CD4-positive, alpha-beta T cell treated with Interleukin-21 for 1 hour (primary cell): Measurements from ENCODE around the gene MID1IP1.
A peak's percentile ranks its signal among the peaks of the same experiment; 100 is the strongest.

ENCODE experiments used
- DNase-seq: peaks from one replicate; pipeline ENCODE4 v3.0.0-alpha.2; 2020

The MID1IP1 gene

DNA sequence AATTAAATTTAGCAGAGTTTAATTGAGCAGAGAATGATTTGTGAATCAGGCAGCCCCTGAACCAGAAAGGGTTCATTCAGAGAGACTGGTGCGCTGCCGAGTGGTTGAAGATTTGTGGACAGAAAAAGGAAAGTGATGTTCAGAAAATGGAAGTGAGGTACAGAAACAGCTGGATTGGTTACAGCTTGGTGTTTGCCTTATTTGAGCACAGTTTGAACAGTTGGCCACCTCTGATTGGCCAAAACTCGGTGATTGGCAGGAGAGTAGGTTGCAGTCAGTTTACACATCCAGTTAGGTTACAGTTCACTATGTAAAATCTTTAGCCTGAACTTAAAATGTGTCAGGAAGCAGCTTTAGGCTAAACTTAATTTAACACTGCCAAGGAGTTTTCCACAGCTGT, 14.9 kb downstream of the MID1IP1 start:
- peak; percentile 67 for DNase-seq

- DNase-seq, result no peak
These were observed 15.9 kb downstream of the MID1IP1 start for GRCh38 chrX:38817004-38817703.

DNA sequence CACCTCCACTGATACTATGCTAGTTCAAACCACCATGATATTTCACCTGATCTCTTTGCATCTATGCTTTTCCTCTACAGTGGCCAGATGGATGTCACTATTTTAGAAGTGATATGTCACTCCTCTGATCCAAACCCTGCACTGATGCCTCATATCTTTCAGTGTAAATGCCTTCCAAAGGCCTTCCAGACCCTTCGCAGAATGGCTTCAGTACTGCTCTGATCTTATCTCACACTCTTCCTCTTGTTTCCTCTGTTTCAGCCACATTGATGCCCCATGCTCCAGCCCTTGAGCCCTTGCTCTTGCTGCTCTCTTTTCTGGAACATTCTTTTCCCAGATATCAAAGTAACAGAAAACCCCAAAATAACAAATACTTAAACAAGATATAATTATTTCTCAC, 17.9 kb downstream of the MID1IP1 start:
- DNase-seq, result no peak

DNA sequence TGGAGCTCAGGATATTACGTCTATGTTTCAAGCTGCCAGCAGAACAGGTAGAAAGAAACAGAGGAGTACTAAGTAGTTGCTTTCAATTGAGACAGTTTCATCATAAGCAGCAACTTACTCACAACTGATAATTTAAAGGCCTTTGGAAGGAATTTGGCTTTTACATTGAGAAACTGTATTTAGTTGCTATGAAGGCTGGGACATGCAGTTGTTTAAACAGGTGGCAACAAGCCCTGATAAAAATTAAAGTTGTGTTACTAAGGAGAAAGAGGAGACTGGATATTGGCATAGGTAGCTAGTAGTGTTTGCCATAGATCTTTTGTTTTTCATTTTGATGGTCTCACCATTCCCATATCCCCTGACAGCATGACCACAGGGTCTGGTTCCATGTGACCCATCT, 18.4 kb downstream of the MID1IP1 start:
- no peak for DNase-seq

DNA sequence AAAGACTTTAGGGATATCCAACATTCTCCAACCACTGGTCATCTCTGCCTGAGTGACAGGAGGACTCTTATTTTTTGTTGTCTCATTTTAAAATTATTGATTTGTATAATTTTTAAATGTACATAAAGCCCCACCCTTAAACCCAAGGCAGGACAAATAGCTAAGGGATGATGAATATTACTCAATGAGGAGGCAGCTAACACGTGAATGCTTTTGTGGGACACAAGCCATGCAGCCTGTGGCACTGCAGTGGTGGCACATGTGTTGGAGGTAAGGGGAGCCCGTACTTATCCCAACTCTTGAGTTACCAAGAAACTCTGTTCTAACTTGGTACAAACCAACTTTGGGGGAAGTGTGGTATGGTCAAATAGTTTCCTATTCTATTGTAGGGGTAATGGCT, 19.5 kb downstream of the MID1IP1 start:
- DNase-seq, result no peak

DNA sequence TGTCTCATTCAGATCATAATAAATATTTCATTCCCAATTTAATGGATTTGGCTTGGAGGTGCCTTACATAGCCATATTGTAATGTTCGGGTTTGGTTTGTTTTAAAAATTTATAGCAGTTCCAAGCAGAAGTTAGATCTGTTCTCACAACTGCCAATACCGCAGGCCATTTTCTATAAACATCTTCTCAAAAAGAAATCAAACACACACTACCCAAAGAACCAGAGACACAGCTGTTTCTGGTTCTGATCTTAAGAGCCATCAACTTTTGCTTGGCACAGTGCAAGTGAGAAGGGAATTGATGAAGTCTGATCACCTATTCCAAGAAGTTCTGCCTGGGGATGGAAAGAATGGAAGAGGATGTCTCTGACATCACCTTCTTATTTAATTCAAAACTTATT, 22.9 kb downstream of the MID1IP1 start:
- DNase-seq, result no peak

- DNase-seq, result no peak
These were observed 30.7 kb downstream of the MID1IP1 start for GRCh38 chrX:38831949-38832348.

- no peak for DNase-seq
These were observed 36.1 kb downstream of the MID1IP1 start for GRCh38 chrX:38837389-38837788.

- DNase-seq, result no peak
These were observed 38.0 kb downstream of the MID1IP1 start for GRCh38 chrX:38839277-38839676.

- DNase-seq, result no peak
These were observed 38.7 kb downstream of the MID1IP1 start for GRCh38 chrX:38839944-38840343.

GRCh38 chrX:38841750-38842149, 40.5 kb downstream of the MID1IP1 start:
- DNase-seq, result no peak

- DNase-seq, result no peak
These were observed 44.2 kb downstream of the MID1IP1 start for GRCh38 chrX:38845426-38845825.

DNA sequence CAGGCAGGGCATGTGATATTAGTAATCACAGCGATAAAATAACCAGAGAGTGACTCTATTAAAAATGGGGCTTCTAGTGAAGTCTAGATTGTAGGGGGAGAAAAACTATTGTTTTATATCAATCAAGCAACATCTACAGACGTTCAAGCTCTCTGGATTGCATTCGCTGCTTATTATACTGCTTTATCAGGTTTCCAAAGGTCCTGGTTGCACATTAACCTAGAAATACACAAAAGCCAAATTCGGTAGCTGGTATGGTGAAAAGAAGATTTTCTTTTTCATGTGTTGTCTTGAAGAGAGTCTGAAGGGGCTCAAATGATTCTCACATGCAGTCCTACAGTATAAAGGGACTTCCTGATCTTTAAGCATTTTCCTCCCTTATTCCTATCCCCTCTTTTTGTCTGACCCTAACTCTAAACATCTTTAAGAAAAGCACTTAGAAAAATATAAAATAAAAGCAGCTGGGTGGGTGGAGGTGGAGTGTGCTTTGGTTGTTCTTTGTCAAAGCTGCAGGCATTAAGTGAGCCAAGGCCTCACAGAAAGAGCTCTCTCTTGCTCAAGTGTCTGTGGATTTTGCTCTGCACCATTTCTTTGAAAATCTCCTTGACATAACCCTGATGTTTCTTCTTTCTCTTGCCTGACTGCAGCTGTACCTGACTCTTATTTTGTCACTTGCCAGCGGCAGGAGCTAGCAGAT, 46.1 kb downstream of the MID1IP1 start:
- DNase-seq, result no peak

- DNase-seq, result no peak
These were observed 46.6 kb downstream of the MID1IP1 start for GRCh38 chrX:38847903-38848230.

DNA sequence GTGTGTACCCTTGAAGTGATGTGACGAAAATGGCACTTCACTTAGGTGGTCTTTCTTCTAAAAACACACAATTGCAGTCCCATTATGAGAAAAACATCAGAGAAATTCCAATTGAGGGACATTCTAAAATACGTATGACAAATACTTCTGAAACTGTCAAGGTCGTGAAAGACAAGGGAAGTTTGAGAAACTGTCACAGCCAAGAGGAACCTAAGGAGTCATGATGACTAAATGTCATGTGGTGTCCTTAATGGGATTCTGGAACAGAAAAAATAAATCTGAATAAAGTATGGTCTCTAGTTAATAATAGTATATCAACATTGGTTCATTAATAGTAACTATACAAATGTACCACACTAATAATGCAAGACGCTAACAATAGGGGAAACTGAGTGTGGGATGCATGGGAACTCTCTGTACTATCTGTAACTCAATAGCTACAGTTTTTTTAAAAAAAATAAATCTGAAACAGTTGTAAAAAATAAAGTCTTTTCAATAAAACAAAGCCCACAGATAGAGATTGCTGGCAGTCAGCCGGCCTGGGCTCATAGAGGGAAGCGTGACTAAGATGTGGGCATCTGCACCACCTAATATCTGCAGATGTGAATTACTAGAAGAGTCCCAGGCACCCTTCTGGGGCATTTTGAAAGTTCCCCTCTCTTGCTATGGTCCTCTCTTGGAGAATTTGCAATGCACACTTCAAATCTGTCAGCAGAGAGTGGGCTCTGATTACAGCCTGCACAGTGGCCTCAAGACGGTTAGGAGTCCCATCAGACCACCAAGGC, 47.6 kb downstream of the MID1IP1 start:
- no peak for DNase-seq

DNA sequence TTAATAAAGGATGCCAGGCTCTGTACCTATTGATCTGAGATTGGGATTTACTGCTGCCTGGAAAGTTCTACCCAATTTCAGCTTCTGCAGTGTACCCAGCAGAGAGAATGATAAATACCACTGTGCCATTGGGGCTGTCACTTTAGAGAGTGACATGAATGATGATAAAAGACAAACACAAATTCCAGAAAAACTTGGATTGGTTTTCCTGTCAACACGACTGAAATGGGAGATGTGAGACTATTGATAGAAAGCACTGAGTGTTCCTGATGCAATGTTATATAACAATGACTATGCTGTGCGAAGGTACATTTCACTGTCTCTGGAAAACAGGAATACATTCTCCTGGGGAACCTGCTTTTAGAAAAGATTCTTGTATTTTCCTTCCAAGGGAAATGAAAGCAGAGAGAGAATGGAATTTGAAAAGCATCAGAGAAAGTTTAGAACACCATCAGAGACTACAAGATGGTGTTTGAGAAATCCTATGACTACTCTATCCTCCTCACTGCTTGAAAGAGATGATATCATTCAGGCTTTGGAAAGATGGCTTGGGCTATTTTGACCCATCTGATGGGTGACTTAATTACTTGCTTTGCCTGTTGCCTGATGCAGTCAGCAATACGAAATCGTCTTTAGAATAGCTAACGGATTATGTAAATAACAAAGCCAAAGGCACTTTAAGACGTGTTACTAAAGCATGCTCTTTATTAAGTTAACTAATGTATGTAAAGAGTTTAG, 49.7 kb downstream of the MID1IP1 start:
- no peak for DNase-seq

DNA sequence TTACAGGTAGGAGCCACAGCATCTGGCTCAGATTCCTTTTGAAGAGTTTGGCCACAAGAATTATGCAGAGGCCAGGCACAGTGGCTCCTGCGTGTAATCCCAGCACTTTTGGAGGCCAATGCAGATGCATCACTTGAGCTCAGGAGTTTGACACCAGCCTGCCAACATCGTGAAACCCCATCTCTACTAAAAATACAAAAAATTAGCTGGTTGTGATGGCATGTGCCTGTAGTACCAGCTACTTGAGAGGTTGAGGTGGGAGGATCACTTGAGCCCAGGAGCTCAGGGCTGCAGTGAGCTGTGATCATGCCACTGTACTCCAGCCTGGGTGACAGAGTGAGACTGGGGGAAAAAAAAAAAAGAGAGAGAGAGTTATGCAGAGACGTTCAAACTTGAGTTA, 53.0 kb downstream of the MID1IP1 start:
- no peak for DNase-seq
